ENCODE data around the gene MTPN.

The MTPN gene

GRCh38 chr7:135888740-135889139 lies 88.4 kb downstream of the MTPN start:
- Histone ChIP-seq H3K4me1 (no peaks in the 10 kb centered on the region; the same call in 1 of the 2 replicates), H3K27me3 (no peaks in the 10 kb centered on the region), H3K36me3 (no peaks in the 10 kb centered on the region), H3K4me3 (ENCODE audit: low read depth, low read length) (no peak overlapping the region), H3K9me3 (no peaks in the 10 kb centered on the region)
- no peak for TF ChIP-seq CTCF (IDR thresholded peaks at IDR 0.05; ENCODE audit: low read depth, low read length)
- no peak for DNase-seq

GRCh38 chr7:135886345-135887132 lies 90.6 kb downstream of the MTPN start:
- H3K4me1 ChIP-seq: no peaks in the 10 kb centered on the region; the same call in 1 of the 2 replicates
- no peaks in the 10 kb centered on the region for H3K27me3 ChIP-seq
- TF ChIP-seq CTCF (IDR thresholded peaks at IDR 0.05; ENCODE audit: low read depth, low read length): no peak
- no peaks in the 10 kb centered on the region for H3K36me3 ChIP-seq
- H3K9me3 ChIP-seq: no peaks in the 10 kb centered on the region
- DNase-seq: no peak
- no peak overlapping the region for H3K4me3 ChIP-seq (ENCODE audit: low read depth, low read length)

GRCh38 chr7:135884495-135885232 lies 92.5 kb downstream of the MTPN start:
- TF ChIP-seq CTCF (IDR thresholded peaks at IDR 0.05; ENCODE audit: low read depth, low read length): no peak
- no peak for DNase-seq
- Histone ChIP-seq H3K9me3 (no peaks in the 10 kb centered on the region), H3K27me3 (no peaks in the 10 kb centered on the region), H3K36me3 (no peaks in the 10 kb centered on the region), H3K4me3 (ENCODE audit: low read depth, low read length) (no peak overlapping the region), H3K4me1 (no peaks in the 10 kb centered on the region; the same call in 1 of the 2 replicates)

GRCh38 chr7:135879233-135879632 lies 97.9 kb downstream of the MTPN start:
- Histone ChIP-seq H3K9me3 (no peaks in the 10 kb centered on the region), H3K4me1 (no peaks in the 10 kb centered on the region; the same call in 1 of the 2 replicates), H3K27me3 (no peaks in the 10 kb centered on the region), H3K4me3 (ENCODE audit: low read depth, low read length) (no peak overlapping the region), H3K36me3 (no peaks in the 10 kb centered on the region)
- TF ChIP-seq CTCF (IDR thresholded peaks at IDR 0.05; ENCODE audit: low read depth, low read length): no peak
- DNase-seq: no peak

GRCh38 chr7:135878284-135878683 lies 98.9 kb downstream of the MTPN start:
- H3K27me3 ChIP-seq: no peaks in the 10 kb centered on the region
- no peak for DNase-seq
- H3K36me3 ChIP-seq: no peaks in the 10 kb centered on the region
- H3K9me3 ChIP-seq: no peaks in the 10 kb centered on the region
- no peak overlapping the region for H3K4me3 ChIP-seq (ENCODE audit: low read depth, low read length)
- no peak for TF ChIP-seq CTCF (IDR thresholded peaks at IDR 0.05; ENCODE audit: low read depth, low read length)
- no peaks in the 10 kb centered on the region for H3K4me1 ChIP-seq

- H3K36me3 ChIP-seq: no peaks in the 10 kb centered on the region
These were observed 99.4 kb downstream of the MTPN start for GRCh38 chr7:135877805-135878204.

More at GRCh38 chr7:135877805-135878204, 99.4 kb downstream of the MTPN start:
- no peak for TF ChIP-seq CTCF (IDR thresholded peaks at IDR 0.05; ENCODE audit: low read depth, low read length)
- DNase-seq: no peak
- H3K27me3 ChIP-seq: no peaks in the 10 kb centered on the region
- H3K4me1 ChIP-seq: no peaks in the 10 kb centered on the region
- H3K9me3 ChIP-seq: no peaks in the 10 kb centered on the region
- no peak overlapping the region for H3K4me3 ChIP-seq (ENCODE audit: low read depth, low read length)

All from BE2C (cell line).